ENCODE data around the gene PLCB4. TPM values are rescaled to one million over a fixed set of nuclear protein-coding genes. Genes with fewer than 3 reads are reported as not detected.

PLCB4 gene
- polyA plus RNA-seq, 1 of the 3 experiments (the other 2 are of a cell fraction): 5.5 TPM

- no peaks in the 10 kb centered on the region for H3K36me3 ChIP-seq (replicated peaks in 1 of 2; ENCODE audit: control insufficient read depth in 1 of 2, insufficient read depth in 2 of 2, low read length in 1 of 2)
- H3K9ac ChIP-seq: no peak overlapping the region
- DNase-seq: no peak
- peaks cover 7% of the 10 kb centered on the region for H3F3A ChIP-seq (replicated peaks; ENCODE audit: insufficient read depth)
- no peak overlapping the region for H2AFZ ChIP-seq (ENCODE audit: low read depth)
- no peaks in the 10 kb centered on the region for H3K9me3 ChIP-seq
- no peaks in the 10 kb centered on the region for H3K79me2 ChIP-seq (ENCODE audit: insufficient read depth)
- H3K27me3 ChIP-seq (ENCODE audit: insufficient read depth): no peaks in the 10 kb centered on the region
- ChIA-PET CTCF (interaction anchor here (0.9 kb wide), 1 partner anchor 18 kb away, joined by 4 read pairs; no protein-coding TSS in a partner anchor), POLR2A (no interaction called here)
- H3K27ac ChIP-seq (ENCODE audit: low read depth in 2 of 2, low read length in 1 of 2): peak overlapping the region; percentile 62 to 91
- WGBS (ENCODE audit: low lambda C conversion rate): 11% methylated on average over 1 of the region's 1 CpG
- H3K4me2 ChIP-seq: peak overlapping the region; percentile 56; the same call in 1 of the 2 replicates
- H3K9me2 ChIP-seq: no peaks in the 10 kb centered on the region
- no peaks in the 10 kb centered on the region for H4K20me1 ChIP-seq (ENCODE audit: insufficient read depth)
- peak overlapping the region in 1 of 2 experiments; percentile 15; a peak in 1 of 4 replicates for H3K4me3 ChIP-seq (ENCODE audit: low read depth in 2 of 2, low read length in 1 of 2)
- H3K4me1 ChIP-seq (ENCODE audit: control insufficient read depth in 1 of 2, insufficient read depth in 2 of 2, low read depth in 1 of 2, low read length in 1 of 2): peaks cover 0 to 3% of the 10 kb centered on the region in 2 experiments; a peak in 3 of 4 replicates
- TF ChIP-seq FOSL2 (IDR thresholded peaks at IDR 0.05; ENCODE audit: borderline replicate concordance, low read depth) (peak; percentile 8; the same call in 1 of the 2 replicates), TCF12 (IDR thresholded peaks at IDR 0.05) (peak; percentile 74), JUND (IDR thresholded peaks at IDR 0.05) (peak; percentile 26; the same call in 1 of the 2 replicates), NFIC (IDR thresholded peaks at IDR 0.05; ENCODE audit: borderline replicate concordance) (peak; percentile 70; the same call in 1 of the 2 replicates), PBX3 (IDR thresholded peaks at IDR 0.05) (peak; percentile 70), TAF1 (IDR thresholded peaks at IDR 0.05; ENCODE audit: borderline replicate concordance, low read depth, low read length) (no peak), IRF3 (IDR thresholded peaks at IDR 0.05; ENCODE audit: low read depth, low read length) (no peak)
These were observed 61.6 kb downstream of the PLCB4 start for GRCh38 chr20:9130521-9130920.

GRCh38 chr20:9131841-9132240 is 63.0 kb downstream of the PLCB4 start:
- no peaks in the 10 kb centered on the region for H3K79me2 ChIP-seq (ENCODE audit: insufficient read depth)
- H3K9me3 ChIP-seq: no peaks in the 10 kb centered on the region
- H3K4me3 ChIP-seq (ENCODE audit: low read depth in 2 of 2, low read length in 1 of 2): no peak overlapping the region
- H3K4me2 ChIP-seq: no peak overlapping the region
- ChIA-PET POLR2A (no interaction called here), CTCF (no interaction called here)
- H3K27ac ChIP-seq (ENCODE audit: low read depth in 2 of 2, low read length in 1 of 2): peak overlapping the region in 1 of 2 experiments; percentile 91; a peak in 1 of 4 replicates
- 100% methylated on average over 3 of the region's 3 CpGs for WGBS (ENCODE audit: low lambda C conversion rate)
- H4K20me1 ChIP-seq (ENCODE audit: insufficient read depth): no peaks in the 10 kb centered on the region
- no peak overlapping the region for H3K9ac ChIP-seq
- no peak for DNase-seq
- no peak overlapping the region for H2AFZ ChIP-seq (ENCODE audit: low read depth)
- peaks cover 7% of the 10 kb centered on the region for H3F3A ChIP-seq (replicated peaks; ENCODE audit: insufficient read depth)
- H3K36me3 ChIP-seq (replicated peaks in 1 of 2; ENCODE audit: control insufficient read depth in 1 of 2, insufficient read depth in 2 of 2, low read length in 1 of 2): no peaks in the 10 kb centered on the region
- peaks cover 0 to 3% of the 10 kb centered on the region in 2 experiments; a peak in 3 of 4 replicates for H3K4me1 ChIP-seq (ENCODE audit: control insufficient read depth in 1 of 2, insufficient read depth in 2 of 2, low read depth in 1 of 2, low read length in 1 of 2)
- H3K9me2 ChIP-seq: no peaks in the 10 kb centered on the region
- no peak for TF ChIP-seq FOSL2 (IDR thresholded peaks at IDR 0.05; ENCODE audit: borderline replicate concordance, low read depth)
- no peak for TF ChIP-seq TAF1 (IDR thresholded peaks at IDR 0.05; ENCODE audit: borderline replicate concordance, low read depth, low read length)
- no peak for TF ChIP-seq NFIC (IDR thresholded peaks at IDR 0.05; ENCODE audit: borderline replicate concordance)
- no peak for TF ChIP-seq REST (IDR thresholded peaks at IDR 0.05; ENCODE audit: low read depth, low read length)
- no peak for TF ChIP-seq MEF2A (IDR thresholded peaks at IDR 0.05; ENCODE audit: borderline replicate concordance, low read depth)
- TF ChIP-seq IRF3 (IDR thresholded peaks at IDR 0.05; ENCODE audit: low read depth, low read length): no peak
- no peak for TF ChIP-seq RFX5 (IDR thresholded peaks at IDR 0.05; ENCODE audit: low read length)
- TF ChIP-seq SIN3A (IDR thresholded peaks at IDR 0.05; ENCODE audit: borderline replicate concordance, low read depth, low read length): no peak
- no peak for TF ChIP-seq MXI1 (IDR thresholded peaks at IDR 0.05; ENCODE audit: low read depth, low read length)
- no peak for TF ChIP-seq GATA2 (CRISPR knock-in tag; IDR thresholded peaks at IDR 0.05)
- no peak for TF ChIP-seq SMC3 (IDR thresholded peaks at IDR 0.05; ENCODE audit: low read depth, low read length)
- H3K27me3 ChIP-seq (ENCODE audit: insufficient read depth): no peaks in the 10 kb centered on the region

Data from SK-N-SH (cell line).